Measurements from ENCODE around the gene LNX2. TPM values are rescaled to one million over a fixed set of nuclear protein-coding genes. Genes with fewer than 3 reads are reported as not detected.
A peak's percentile ranks its signal among the peaks of the same experiment; 100 is the strongest.

The LNX2 gene
- polyA plus RNA-seq, 1 donor (not counting 4 experiments of a cell fraction or from before 2014, with no cell fraction given) = 17.0 TPM

DNA sequence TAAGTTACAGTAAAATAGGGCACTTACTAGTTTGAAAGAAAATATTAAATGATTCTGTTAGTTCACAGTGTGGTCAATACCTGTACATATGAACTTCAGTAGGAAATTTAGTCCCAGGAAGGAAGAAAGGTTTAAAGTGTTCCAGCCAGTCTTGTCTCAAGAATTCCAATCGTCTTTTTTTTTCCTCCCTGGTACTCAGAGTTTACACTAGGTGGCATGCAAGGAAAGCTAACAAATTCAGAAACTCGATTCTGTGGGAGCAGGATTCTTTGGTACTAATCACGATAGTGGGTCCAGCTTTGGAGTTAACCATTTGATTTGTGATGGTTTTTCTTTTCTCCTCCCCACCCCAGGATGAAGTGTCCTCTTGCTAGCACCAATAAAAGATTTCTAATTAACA lies 45.0 kb upstream of the LNX2 start:
- Histone ChIP-seq H3K36me3 (ENCODE audit: control insufficient read depth in 2 of 2, extremely low read depth in 1 of 2, insufficient read depth in 2 of 2, low read length in 2 of 2) (peaks cover 2% of the 10 kb centered on the region in 2 experiments), H4K20me1 (ENCODE audit: control insufficient read depth, extremely low read depth, insufficient read depth, low read length) (no peaks in the 10 kb centered on the region), H3K9ac (ENCODE audit: control insufficient read depth, extremely low read depth, insufficient read depth, low read length) (no peak overlapping the region), H3K4me1 (ENCODE audit: control insufficient read depth, extremely low read depth, insufficient read depth, low read length) (peaks cover 22% of the 10 kb centered on the region), H3K4me3 (ENCODE audit: control insufficient read depth in 2 of 3, extremely low read depth in 1 of 3, insufficient read depth in 2 of 3, low read depth in 1 of 3, low read length in 3 of 3) (no peak overlapping the region), H3K9me1 (ENCODE audit: control insufficient read depth, extremely low read depth, insufficient read depth, low read length) (peaks cover 3% of the 10 kb centered on the region), H3K79me2 (ENCODE audit: control insufficient read depth, insufficient read depth, low read length) (peaks cover 3% of the 10 kb centered on the region), H3K4me2 (ENCODE audit: control insufficient read depth, extremely low read depth, insufficient read depth, low read depth, low read length) (peak overlapping the region; percentile 16), H3K9me3 (ENCODE audit: control insufficient read depth, low read depth, low read length) (no peaks in the 10 kb centered on the region), H3K27ac (ENCODE audit: control insufficient read depth, insufficient read depth, low read length) (no peak overlapping the region), H2AFZ (ENCODE audit: control insufficient read depth, low read length) (no peak overlapping the region), H3K27me3 (ENCODE audit: control insufficient read depth, extremely low read depth, insufficient read depth, low read length) (no peaks in the 10 kb centered on the region)
- dilution Hi-C loops (cut with MboI; ENCODE audit: extremely low pct_ligation_motif_present, low sequenced_read_pairs) = no loop called here
- TF ChIP-seq EZH2 (IDR thresholded peaks at IDR 0.05; ENCODE audit: low read length) = no peak
- TF ChIP-seq, protein P1, sequence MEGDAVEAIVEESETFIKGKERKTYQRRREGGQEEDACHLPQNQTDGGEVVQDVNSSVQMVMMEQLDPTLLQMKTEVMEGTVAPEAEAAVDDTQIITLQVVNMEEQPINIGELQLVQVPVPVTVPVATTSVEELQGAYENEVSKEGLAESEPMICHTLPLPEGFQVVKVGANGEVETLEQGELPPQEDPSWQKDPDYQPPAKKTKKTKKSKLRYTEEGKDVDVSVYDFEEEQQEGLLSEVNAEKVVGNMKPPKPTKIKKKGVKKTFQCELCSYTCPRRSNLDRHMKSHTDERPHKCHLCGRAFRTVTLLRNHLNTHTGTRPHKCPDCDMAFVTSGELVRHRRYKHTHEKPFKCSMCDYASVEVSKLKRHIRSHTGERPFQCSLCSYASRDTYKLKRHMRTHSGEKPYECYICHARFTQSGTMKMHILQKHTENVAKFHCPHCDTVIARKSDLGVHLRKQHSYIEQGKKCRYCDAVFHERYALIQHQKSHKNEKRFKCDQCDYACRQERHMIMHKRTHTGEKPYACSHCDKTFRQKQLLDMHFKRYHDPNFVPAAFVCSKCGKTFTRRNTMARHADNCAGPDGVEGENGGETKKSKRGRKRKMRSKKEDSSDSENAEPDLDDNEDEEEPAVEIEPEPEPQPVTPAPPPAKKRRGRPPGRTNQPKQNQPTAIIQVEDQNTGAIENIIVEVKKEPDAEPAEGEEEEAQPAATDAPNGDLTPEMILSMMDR (optimal IDR thresholded peaks at IDR 0.05 in 1 of 3, IDR thresholded peaks at IDR 0.05 in 1 of 3, conservative IDR thresholded peaks at IDR 0.05 in 1 of 3; ENCODE audit: extremely low read depth in 1 of 3, insufficient read depth in 2 of 3, low read length in 3 of 3) = peak; percentile 4 to 28 (median 27)
- FAIRE-seq (peak; percentile 39), DNase-seq (ENCODE audit: low read depth, low spot score) (no peak)

GRCh38 chr13:27663947-27664346 lies 43.6 kb upstream of the LNX2 start:
- no peaks in the 10 kb centered on the region for H4K20me1 ChIP-seq (ENCODE audit: control insufficient read depth, extremely low read depth, insufficient read depth, low read length)
- no peak overlapping the region for H3K4me3 ChIP-seq (ENCODE audit: control insufficient read depth in 2 of 3, extremely low read depth in 1 of 3, insufficient read depth in 2 of 3, low read depth in 1 of 3, low read length in 3 of 3)
- no peak overlapping the region for H3K9ac ChIP-seq (ENCODE audit: control insufficient read depth, extremely low read depth, insufficient read depth, low read length)
- TF ChIP-seq, protein P1 (optimal IDR thresholded peaks at IDR 0.05 in 1 of 3, IDR thresholded peaks at IDR 0.05 in 1 of 3, conservative IDR thresholded peaks at IDR 0.05 in 1 of 3; ENCODE audit: extremely low read depth in 1 of 3, insufficient read depth in 2 of 3, low read length in 3 of 3) = peak in 1 of 3 experiments; percentile 43
- no peak for TF ChIP-seq EZH2 (IDR thresholded peaks at IDR 0.05; ENCODE audit: low read length)
- peaks cover 3% of the 10 kb centered on the region for H3K79me2 ChIP-seq (ENCODE audit: control insufficient read depth, insufficient read depth, low read length)
- DNase-seq (ENCODE audit: low read depth, low spot score) = no peak
- dilution Hi-C loops (cut with MboI; ENCODE audit: extremely low pct_ligation_motif_present, low sequenced_read_pairs) = no loop called here
- no peaks in the 10 kb centered on the region for H3K27me3 ChIP-seq (ENCODE audit: control insufficient read depth, extremely low read depth, insufficient read depth, low read length)
- peaks cover 3% of the 10 kb centered on the region for H3K9me1 ChIP-seq (ENCODE audit: control insufficient read depth, extremely low read depth, insufficient read depth, low read length)
- H3K4me1 ChIP-seq (ENCODE audit: control insufficient read depth, extremely low read depth, insufficient read depth, low read length) = peaks cover 22% of the 10 kb centered on the region
- H3K4me2 ChIP-seq (ENCODE audit: control insufficient read depth, extremely low read depth, insufficient read depth, low read depth, low read length) = no peak overlapping the region
- FAIRE-seq = peak; percentile 56
- H3K27ac ChIP-seq (ENCODE audit: control insufficient read depth, insufficient read depth, low read length) = no peak overlapping the region
- no peaks in the 10 kb centered on the region for H3K9me3 ChIP-seq (ENCODE audit: control insufficient read depth, low read depth, low read length)
- H3K36me3 ChIP-seq (ENCODE audit: control insufficient read depth in 2 of 2, extremely low read depth in 1 of 2, insufficient read depth in 2 of 2, low read length in 2 of 2) = peaks cover 2% of the 10 kb centered on the region in 2 experiments
- H2AFZ ChIP-seq (ENCODE audit: control insufficient read depth, low read length) = no peak overlapping the region
